PFSK-1 (cell line): ENCODE measurements around the gene CCDC106.

Experiments
- REST ChIP-seq, 2 experiments: IDR thresholded peaks; 2 replicates each; pipeline versions ENCODE4 v1.6.1 to v1.8.0; 2011 to 2012; ENCODE audit warnings: low read depth in 2 of 2, low read length in 2 of 2, control low read depth in 1 of 2, inconsistent platforms in 1 of 2, mild to moderate bottlenecking in 1 of 2, moderate library complexity in 1 of 2; ENCODE audit not compliant: insufficient read depth in 1 of 2
- SIN3A ChIP-seq: IDR thresholded peaks from 2 replicates; pipeline ENCODE4 v1.6.1; 2012; ENCODE audit warnings: mild to moderate bottlenecking, low read length, moderate library complexity, borderline replicate concordance; ENCODE audit not compliant: insufficient read depth
- TAF1 ChIP-seq: IDR thresholded peaks from 2 replicates; pipeline ENCODE4 v1.6.1; 2012; ENCODE audit warnings: low read length, control low read depth, borderline replicate concordance; ENCODE audit not compliant: insufficient read depth

- TF ChIP-seq REST (IDR thresholded peaks at IDR 0.05; ENCODE audit: insufficient read depth in 1 of 2, low read depth in 2 of 2, low read length in 2 of 2) (no peak), TAF1 (no peak), SIN3A (no peak)
Measured at GRCh38 chr19:55683449-55684261, 35.6 kb downstream of the CCDC106 start.
